PC-3 (cell line): ENCODE results near the gene KRTAP2-3. TPM values are rescaled to one million over a fixed set of nuclear protein-coding genes. Genes with fewer than 3 reads are reported as not detected.
"Not testable (repeated sequence)": the region's sequence is repeated elsewhere in the genome, so short reads cannot be mapped to it uniquely, and the experiment has no call there.

Experiments
- ATAC-seq: fragments of 200-7000 bp; cut with Tn5 transposase; 2 replicates; pipeline ENCODE4 v1.9.1; 2020; ENCODE audit warnings: mild to moderate bottlenecking, moderate library complexity
- BruUV-seq: library from RNA; stranded (reverse); fragments of 400-500 nt; replicated peaks from 2 replicates; lab custom pipeline; 2021; lab: Mats Ljungman, UMichigan
- CTCF ChIA-PET: fragments of 300-600 bp; sonication (Branson Sonifier 250); formaldehyde crosslinking; loops from one replicate; lab custom pipeline; 2022; ENCODE audit warnings: antibody characterized with exemption; lab: Charles Lee
- POLR2A ChIA-PET: fragments of 300-600 bp; sonication (Branson Sonifier 250); formaldehyde crosslinking; loops from one replicate; lab custom pipeline; 2022; ENCODE audit warnings: antibody characterized with exemption; ENCODE audit not compliant: unreplicated experiment; lab: Charles Lee
- DNase-seq: peaks from one replicate; pipeline ENCODE4 v3.0.0-alpha.2; 2015
- H2AFZ ChIP-seq: fragments of 300-600 bp; sonication (generic); 2 replicates; pipeline ENCODE4 v1.6.0; 2016; ENCODE audit warnings: antibody characterized with exemption, low read length
- H3F3A ChIP-seq: fragments of 300-600 bp; sonication (generic); one replicate; pipeline ENCODE4 v1.6.0; 2017; ENCODE audit warnings: antibody characterized with exemption, low read length, control low read depth, mild to moderate bottlenecking; ENCODE audit not compliant: unreplicated experiment
- H3K27ac ChIP-seq: fragments of 300-600 bp; sonication (generic); 2 replicates; pipeline ENCODE4 v1.5.1; 2016; ENCODE audit warnings: mild to moderate bottlenecking, low read length
- H3K27me3 ChIP-seq: fragments of 300-600 bp; sonication (generic); 2 replicates; pipeline ENCODE4 v1.6.1; 2016; ENCODE audit warnings: low read length, mixed read lengths
- H3K36me3 ChIP-seq: fragments of 300-600 bp; sonication (generic); 2 replicates; pipeline ENCODE4 v1.6.1; 2016; ENCODE audit warnings: low read depth, mixed run types, low read length, mixed read lengths
- H3K4me1 ChIP-seq: fragments of 300-600 bp; sonication (generic); 2 replicates; pipeline ENCODE4 v1.5.1; 2016; ENCODE audit warnings: low read length; ENCODE audit not compliant: insufficient read depth
- H3K4me2 ChIP-seq: fragments of 300-600 bp; sonication (generic); 2 replicates; pipeline ENCODE4 v1.6.0; 2016; ENCODE audit warnings: low read length
- H3K4me3 ChIP-seq: fragments of 300-600 bp; sonication (generic); 2 replicates; pipeline ENCODE4 v1.5.1; 2016; ENCODE audit warnings: mild to moderate bottlenecking, low read length, mixed read lengths
- H3K79me2 ChIP-seq: fragments of 300-600 bp; sonication (generic); 2 replicates; pipeline ENCODE4 v1.6.1; 2017; ENCODE audit warnings: low read length, mixed read lengths
- H3K9ac ChIP-seq: fragments of 300-600 bp; sonication (generic); 2 replicates; pipeline ENCODE4 v1.6.0; 2016; ENCODE audit warnings: mild to moderate bottlenecking, low read length
- H3K9me2 ChIP-seq: fragments of 300-600 bp; sonication (generic); replicated peaks from 2 replicates; pipeline ENCODE4 v1.6.1; 2016; ENCODE audit warnings: mixed run types, low read length, mixed read lengths
- H3K9me3 ChIP-seq: fragments of 300-600 bp; sonication (generic); 2 replicates; pipeline ENCODE4 v1.6.1; 2016; ENCODE audit warnings: low read length, mixed read lengths
- H4K20me1 ChIP-seq: fragments of 300-600 bp; sonication (generic); 2 replicates; pipeline ENCODE4 v1.6.1; 2016; ENCODE audit warnings: low read length, mixed read lengths
- EZH2 ChIP-seq: fragments of 300-600 bp; sonication (generic); IDR thresholded peaks from one replicate; pipeline ENCODE4 v1.6.1; 2017; ENCODE audit warnings: antibody characterized with exemption, mild to moderate bottlenecking, low read length; ENCODE audit not compliant: unreplicated experiment
- EZH2phosphoT487 ChIP-seq: fragments of 300-600 bp; sonication (generic); IDR thresholded peaks from 2 replicates; pipeline ENCODE4 v1.6.1; 2018; ENCODE audit warnings: mild to moderate bottlenecking, antibody characterized with exemption, low read length, borderline replicate concordance
- intact Hi-C: fragments of 100-400 bp; cut with micrococcal nuclease; formaldehyde crosslinking; loops from 2 replicates; pipeline ENCODE4 v1.9.0; 2023
- total RNA-seq: library from RNA; depleted of rRNA; stranded (reverse); fragments of >200 nt; gene quantifications from 2 replicates; pipeline ENCODE4 v1.2.3, GENCODE V29; 2014
- TF ChIP-seq, protein P1 (sequence below): fragments of 300-600 bp; sonication (generic); conservative IDR thresholded peaks from 2 replicates; pipeline ENCODE4 v1.5.1; 2017; ENCODE audit warnings: antibody characterized with exemption, low read depth, mild to moderate bottlenecking, low read length

Gene KRTAP2-3
- total RNA-seq, 1 experiment from 2014 or later, result 10.8 TPM

DNA sequence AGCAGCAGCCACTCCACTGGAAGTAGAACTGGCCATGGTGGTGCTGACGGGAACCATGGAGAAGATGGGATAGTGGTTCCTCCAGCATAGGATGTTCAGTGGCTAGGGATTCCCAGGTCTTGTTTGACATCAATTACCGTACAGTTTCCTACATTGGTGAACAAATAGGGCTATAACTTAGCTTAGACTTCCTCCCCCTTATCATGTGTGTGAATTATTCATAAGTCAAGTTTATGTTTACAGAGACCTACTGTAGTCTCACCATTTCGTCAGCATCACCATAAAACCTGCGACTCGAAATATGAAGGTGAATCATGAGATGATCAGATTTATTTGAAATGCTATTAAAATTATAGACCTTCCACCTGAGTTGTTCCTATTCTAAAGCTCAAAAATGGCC lies 1.2 kb downstream of the KRTAP2-3 start:
- H3F3A ChIP-seq, result peaks cover 8% of the 10 kb centered on the region
- H3K4me3 ChIP-seq, result no peak overlapping the region
- ChIA-PET CTCF (no interaction called here), POLR2A (interaction anchor here (0.5 to 0.6 kb wide), 2 partner anchors 20 to 73 kb away, joined by 3 to 5 read pairs; no protein-coding TSS in a partner anchor)
- H4K20me1 ChIP-seq, result no peaks in the 10 kb centered on the region
- no peaks in the 10 kb centered on the region for H3K27me3 ChIP-seq
- intact Hi-C loops, result loop anchor here (2.0 kb wide), 2 partner anchors 150 to 264 kb away; no protein-coding TSS in a partner anchor
- peak overlapping the region; percentile 54 for H3K4me2 ChIP-seq
- H2AFZ ChIP-seq, result no peak overlapping the region
- TF ChIP-seq EZH2phosphoT487 (no peak), EZH2 (no peak)
- TF ChIP-seq, protein P1, sequence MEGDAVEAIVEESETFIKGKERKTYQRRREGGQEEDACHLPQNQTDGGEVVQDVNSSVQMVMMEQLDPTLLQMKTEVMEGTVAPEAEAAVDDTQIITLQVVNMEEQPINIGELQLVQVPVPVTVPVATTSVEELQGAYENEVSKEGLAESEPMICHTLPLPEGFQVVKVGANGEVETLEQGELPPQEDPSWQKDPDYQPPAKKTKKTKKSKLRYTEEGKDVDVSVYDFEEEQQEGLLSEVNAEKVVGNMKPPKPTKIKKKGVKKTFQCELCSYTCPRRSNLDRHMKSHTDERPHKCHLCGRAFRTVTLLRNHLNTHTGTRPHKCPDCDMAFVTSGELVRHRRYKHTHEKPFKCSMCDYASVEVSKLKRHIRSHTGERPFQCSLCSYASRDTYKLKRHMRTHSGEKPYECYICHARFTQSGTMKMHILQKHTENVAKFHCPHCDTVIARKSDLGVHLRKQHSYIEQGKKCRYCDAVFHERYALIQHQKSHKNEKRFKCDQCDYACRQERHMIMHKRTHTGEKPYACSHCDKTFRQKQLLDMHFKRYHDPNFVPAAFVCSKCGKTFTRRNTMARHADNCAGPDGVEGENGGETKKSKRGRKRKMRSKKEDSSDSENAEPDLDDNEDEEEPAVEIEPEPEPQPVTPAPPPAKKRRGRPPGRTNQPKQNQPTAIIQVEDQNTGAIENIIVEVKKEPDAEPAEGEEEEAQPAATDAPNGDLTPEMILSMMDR, result no peak
- no peaks in the 10 kb centered on the region for H3K9me2 ChIP-seq
- peak overlapping the region; percentile 57 for H3K9ac ChIP-seq
- no peaks in the 10 kb centered on the region for H3K36me3 ChIP-seq
- DNase-seq, result peak; percentile 89
- H3K27ac ChIP-seq, result peak overlapping the region; percentile 94
- H3K9me3 ChIP-seq, result no peaks in the 10 kb centered on the region
- peaks cover 55% of the 10 kb centered on the region for H3K4me1 ChIP-seq
- peak; percentile 80 for ATAC-seq
- no peaks in the 10 kb centered on the region for H3K79me2 ChIP-seq
- BruUV-seq, result no TSS peak

DNA sequence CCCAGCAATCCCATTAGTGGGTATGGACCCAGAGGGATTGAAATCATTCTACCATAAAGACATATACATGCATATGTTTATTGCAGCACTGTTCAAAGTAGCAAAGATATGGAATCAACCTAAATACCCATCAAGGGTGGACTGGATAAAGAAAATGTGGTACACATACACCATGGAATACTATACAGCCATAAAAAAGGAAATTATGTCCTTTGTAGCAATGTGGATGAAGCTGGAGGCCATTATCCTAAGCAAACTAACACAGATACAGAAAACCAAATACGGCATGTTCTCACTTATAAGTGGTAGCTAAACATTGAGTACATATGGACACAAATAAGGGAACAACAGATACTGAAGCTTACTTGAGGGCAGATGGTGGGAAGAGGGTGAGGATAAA lies 2.4 kb downstream of the KRTAP2-3 start:
- intact Hi-C loops, result no loop called here
- peaks cover 8% of the 10 kb centered on the region for H3F3A ChIP-seq
- H3K27ac ChIP-seq, result no peak overlapping the region
- no peak overlapping the region for H3K9ac ChIP-seq
- TF ChIP-seq EZH2phosphoT487 (no peak), EZH2 (no peak)
- TF ChIP-seq, protein P1, result no peak
- no peaks in the 10 kb centered on the region for H4K20me1 ChIP-seq
- no peak overlapping the region for H2AFZ ChIP-seq
- no peaks in the 10 kb centered on the region for H3K9me3 ChIP-seq
- H3K27me3 ChIP-seq, result no peaks in the 10 kb centered on the region
- H3K36me3 ChIP-seq, result no peaks in the 10 kb centered on the region
- no TSS peak for BruUV-seq
- ChIA-PET POLR2A (no interaction called here), CTCF (no interaction called here)
- no peaks in the 10 kb centered on the region for H3K79me2 ChIP-seq
- no peak for DNase-seq
- no peak overlapping the region for H3K4me3 ChIP-seq
- no peaks in the 10 kb centered on the region for H3K9me2 ChIP-seq
- no peak overlapping the region for H3K4me2 ChIP-seq
- peaks cover 43% of the 10 kb centered on the region for H3K4me1 ChIP-seq
- ATAC-seq, result no peak

DNA sequence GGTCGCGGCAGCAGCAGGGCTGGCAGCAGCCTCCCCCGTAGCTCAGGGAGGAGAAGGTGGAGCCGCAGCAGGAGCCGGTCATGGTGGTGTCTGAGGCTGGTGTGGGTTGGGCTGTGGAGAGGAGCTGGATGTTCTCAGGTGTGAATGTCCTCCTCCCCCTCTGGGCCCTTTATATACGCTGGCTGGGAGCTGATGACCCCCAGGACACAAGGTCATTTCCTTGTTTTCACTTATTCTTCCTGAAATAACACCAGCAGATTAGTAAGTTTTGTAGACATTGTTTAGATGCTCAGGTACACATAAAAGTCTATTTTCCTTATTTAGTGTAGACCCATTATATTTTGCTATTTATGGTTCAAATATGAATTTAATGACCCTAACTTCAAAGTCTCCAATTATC lies 4.8 kb downstream of the KRTAP2-3 start, which contains the start of gene KRTAP2-2:
Gene KRTAP2-2 (minus strand): TSS at position 101 of the 400 bp plus-strand sequence. CDS start 19 bp downstream, at position 82.
- H3F3A ChIP-seq, H3K27ac ChIP-seq, H3K4me3 ChIP-seq, H4K20me1 ChIP-seq, CTCF ChIA-PET, H3K27me3 ChIP-seq, intact Hi-C loops, H3K4me2 ChIP-seq, H3K9ac ChIP-seq, H2AFZ ChIP-seq, H3K36me3 ChIP-seq, DNase-seq, H3K79me2 ChIP-seq, ATAC-seq, BruUV-seq, H3K9me2 ChIP-seq, H3K9me3 ChIP-seq, POLR2A ChIA-PET: not testable (repeated sequence)
- peaks cover 18% of the 10 kb centered on the region for H3K4me1 ChIP-seq

DNA sequence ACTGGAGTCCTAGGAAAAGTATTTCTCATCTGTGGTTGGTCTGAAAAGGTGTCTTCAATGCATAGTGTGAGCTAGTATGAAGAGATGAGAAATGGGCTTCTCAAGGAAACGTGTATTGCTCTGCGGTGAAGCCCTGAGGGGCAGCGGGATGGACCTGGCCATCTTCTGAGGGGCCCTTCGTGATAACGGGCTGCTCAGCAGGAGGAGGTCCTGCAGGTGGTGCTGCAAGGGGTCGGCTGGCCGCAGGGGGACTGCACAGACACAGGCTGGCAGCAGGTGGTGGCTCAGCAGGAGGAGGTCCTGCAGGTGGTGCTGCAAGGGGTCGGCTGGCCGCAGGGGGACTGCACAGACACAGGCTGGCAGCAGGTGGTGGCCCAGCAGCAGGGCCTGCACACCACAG lies 5.4 kb downstream of the KRTAP2-3 start:
- H3K27ac ChIP-seq, H3K79me2 ChIP-seq, ATAC-seq, DNase-seq, H3K4me2 ChIP-seq, BruUV-seq, H3K9me2 ChIP-seq, H3K36me3 ChIP-seq, H4K20me1 ChIP-seq, H3K9me3 ChIP-seq, H3K9ac ChIP-seq, H3K4me3 ChIP-seq, CTCF ChIA-PET, H3F3A ChIP-seq, H3K27me3 ChIP-seq, H2AFZ ChIP-seq, intact Hi-C loops, POLR2A ChIA-PET: not testable (repeated sequence)
- H3K4me1 ChIP-seq, result peaks cover 14% of the 10 kb centered on the region
